Spleen (tissue), 11 donors: ENCODE results near the gene CHERP. TPM values are rescaled to one million over a fixed set of nuclear protein-coding genes. Genes with fewer than 3 reads are reported as not detected.

Source experiments
- DNase-seq: peaks from one replicate; pipeline ENCODE4 v3.0.0-alpha.2; 2020
- H3K27ac ChIP-seq, 8 donors: fragments of 200-600 bp; sonication (generic) in 7 of 8; 1 replicate in 4 of 8; 2 replicates in 4 of 8; pipeline versions ENCODE4 v1.5.0 to v1.8.0; 2016 to 2021; ENCODE audit warnings: inconsistent platforms in 4 of 8, mild to moderate bottlenecking in 4 of 8, moderate library complexity in 1 of 8
- H3K27me3 ChIP-seq, 7 donors: fragments of 200-600 bp; sonication (generic) in 6 of 7; replicated peaks in 1 of 7; 1 replicate in 4 of 7; 2 replicates in 3 of 7; pipeline versions ENCODE4 v1.5.0 to v1.8.0; 2016 to 2021; ENCODE audit warnings: inconsistent platforms in 3 of 7, mild to moderate bottlenecking in 1 of 7
- H3K36me3 ChIP-seq, 6 donors: fragments of 200-600 bp; sonication (generic) in 5 of 6; 1 replicate in 4 of 6; 2 replicates in 2 of 6; pipeline versions ENCODE4 v1.5.0 to v1.8.0; 2016 to 2021; ENCODE audit warnings: inconsistent platforms in 2 of 6
- H3K4me1 ChIP-seq, 6 donors: fragments of 200-600 bp; sonication (generic) in 5 of 6; 1 replicate in 3 of 6; 2 replicates in 3 of 6; pipeline versions ENCODE4 v1.5.0 to v1.8.0; 2016 to 2021; ENCODE audit warnings: inconsistent platforms in 3 of 6
- H3K4me3 ChIP-seq, 8 donors: fragments of 200-600 bp; sonication (generic) in 7 of 8; 1 replicate in 4 of 8; 2 replicates in 4 of 8; pipeline versions ENCODE4 v1.5.0 to v1.8.0; 2016 to 2021; ENCODE audit warnings: inconsistent platforms in 4 of 8, mild to moderate bottlenecking in 4 of 8, moderate library complexity in 2 of 8
- H3K9me3 ChIP-seq, 8 donors: fragments of 200-600 bp; sonication (generic) in 7 of 8; 1 replicate in 4 of 8; 2 replicates in 4 of 8; pipeline versions ENCODE4 v1.5.0 to v1.8.0; 2016 to 2021; ENCODE audit warnings: inconsistent platforms in 4 of 8
- CTCF ChIP-seq, 11 experiments: fragments of 200-600 bp in 7 of 11; fragments of 450-650 bp in 4 of 11; sonication (generic) in 4 of 11; IDR thresholded peaks in 8 of 11; conservative IDR thresholded peaks in 3 of 11; 1 replicate in 7 of 11; 2 replicates in 4 of 11; pipeline versions ENCODE4 v1.4.0 to v1.8.0; 2016 to 2021; ENCODE audit warnings: antibody characterized with exemption in 11 of 11, inconsistent platforms in 4 of 11, mild to moderate bottlenecking in 1 of 11
- POLR2A ChIP-seq, 3 donors: fragments of 450-650 bp; IDR thresholded peaks; one replicate each; pipeline ENCODE4 v1.5.1; 2017; ENCODE audit warnings: antibody characterized with exemption in 3 of 3, mild to moderate bottlenecking in 1 of 3
- POLR2AphosphoS5 ChIP-seq, 3 donors: sonication (generic); formaldehyde crosslinking; IDR thresholded peaks; one replicate each; pipeline ENCODE4 v1.5.1; 2017; ENCODE audit warnings: antibody characterized with exemption in 3 of 3
- WGBS, 5 donors: extraction: QIAGEN DNeasy Blood & Tissue Kit in 3 of 5; methylation state at CpG; one replicate each; pipeline versions ENCODE4 v1.1.5 to v1.1.7; 2013 to 2018; 5-methylcytosine and 5-hydroxymethylcytosine counted together
- intact Hi-C: fragments of 100-400 bp; cut with DNase I; formaldehyde crosslinking; loops from one replicate; pipeline ENCODE4 v1.15.0; 2023; ENCODE audit warnings: low total_unique reads
- polyA plus RNA-seq, 3 donors: library from polyadenylated mRNA; stranded (reverse); fragments of 200-250 nt; gene quantifications; one replicate each; pipeline ENCODE4 v1.2.1, GENCODE V29; 2013
- total RNA-seq, 7 donors: library from RNA; depleted of rRNA in 3 of 7; stranded (reverse); fragments of >200 nt in 3 of 7; fragmentation: NEBNext Ultra II Directional in 4 of 7; extraction: Animal tissue kit (Norgen Biotek cat#: 25700) in 4 of 7; gene quantifications; one replicate each; pipeline versions ENCODE4 v1.1.0 to v1.2.1, GENCODE V29; 2016 to 2021
- donor health status: healthy with polysubstance abuse.
- donor health status: DM: no; HTN: no; CAD: no; lungs with moderate emphysema.
- donor health status: DM: no; HTN: no; CAD: no.
- donor health status: Bipolar disorder and iron deficiency.
- donor health status: healthy.
- donor health status: DM: no; HTN: no; CAD: no.
- donor health status: DM: yes; HTN: yes; CAD: no.

The CHERP gene
- total and polyA plus RNA-seq, 10 donors, result 14.3 to 55.6 (median 27.4) TPM

GRCh38 chr19:16581145-16581970 is 39.1 kb upstream of the CHERP start:
- peaks cover 60 to 100% (median 84%) of the 10 kb centered on the region in 6 donors for H3K4me1 ChIP-seq
- H3K27ac ChIP-seq, result peak overlapping the region in 4 of 8 donors; percentile 29 to 94 (median 88)
- H3K9me3 ChIP-seq, result no peaks in the 10 kb centered on the region
- H3K36me3 ChIP-seq, result peaks cover 0 to 63% (median 29%) of the 10 kb centered on the region in 6 donors
- intact Hi-C loops, result no loop called here
- peak in 1 of 3 donors; percentile 8 for TF ChIP-seq POLR2AphosphoS5 (IDR thresholded peaks at IDR 0.05)
- no peak for TF ChIP-seq CTCF (IDR thresholded peaks at IDR 0.05 in 8 of 11, conservative IDR thresholded peaks at IDR 0.05 in 3 of 11)
- TF ChIP-seq POLR2A (IDR thresholded peaks at IDR 0.05), result no peak
- no peaks in the 10 kb centered on the region for H3K27me3 ChIP-seq
- no peak overlapping the region for H3K4me3 ChIP-seq
- WGBS, 5 donors, result 70 to 79% (median 78%) methylated on average over 6 to 12 of the region's 12 CpGs
- DNase-seq, result no peak

GRCh38 chr19:16579381-16579780 is 37.1 kb upstream of the CHERP start:
- no peak for TF ChIP-seq POLR2A (IDR thresholded peaks at IDR 0.05)
- no peak for TF ChIP-seq CTCF (IDR thresholded peaks at IDR 0.05 in 8 of 11, conservative IDR thresholded peaks at IDR 0.05 in 3 of 11)
- no peak for TF ChIP-seq POLR2AphosphoS5 (IDR thresholded peaks at IDR 0.05)
- Histone ChIP-seq H3K27ac (no peak overlapping the region), H3K27me3 (no peaks in the 10 kb centered on the region), H3K9me3 (no peaks in the 10 kb centered on the region), H3K36me3 (peaks cover 0 to 83% (median 43%) of the 10 kb centered on the region in 6 donors), H3K4me1 (peaks cover 41 to 100% (median 80%) of the 10 kb centered on the region in 6 donors), H3K4me3 (no peak overlapping the region)
- no peak for DNase-seq
- WGBS, 5 donors, result 57 to 87% (median 61%) methylated on average over 4 of the region's 4 CpGs
- intact Hi-C loops, result no loop called here

- TF ChIP-seq CTCF (IDR thresholded peaks at IDR 0.05 in 8 of 11, conservative IDR thresholded peaks at IDR 0.05 in 3 of 11), result no peak
- peak; percentile 4 to 42 (median 7) for TF ChIP-seq POLR2AphosphoS5 (IDR thresholded peaks at IDR 0.05)
- no peak overlapping the region for H3K4me3 ChIP-seq
- no peak for DNase-seq
- peaks cover 38 to 100% (median 79%) of the 10 kb centered on the region in 6 donors for H3K4me1 ChIP-seq
- peak overlapping the region in 7 of 8 donors; percentile 19 to 79 (median 71) for H3K27ac ChIP-seq
- H3K27me3 ChIP-seq, result no peaks in the 10 kb centered on the region
- no peaks in the 10 kb centered on the region for H3K9me3 ChIP-seq
- peaks cover 0 to 88% (median 43%) of the 10 kb centered on the region in 6 donors for H3K36me3 ChIP-seq
- intact Hi-C loops, result no loop called here
- 70 to 84% (median 77%) methylated on average over 13 to 17 of the region's 17 CpGs for WGBS, 5 donors
Observed at GRCh38 chr19:16577531-16577985, 35.3 kb upstream of the CHERP start.
